ENCODE data around the gene SLC41A2.

Gene SLC41A2

DNA sequence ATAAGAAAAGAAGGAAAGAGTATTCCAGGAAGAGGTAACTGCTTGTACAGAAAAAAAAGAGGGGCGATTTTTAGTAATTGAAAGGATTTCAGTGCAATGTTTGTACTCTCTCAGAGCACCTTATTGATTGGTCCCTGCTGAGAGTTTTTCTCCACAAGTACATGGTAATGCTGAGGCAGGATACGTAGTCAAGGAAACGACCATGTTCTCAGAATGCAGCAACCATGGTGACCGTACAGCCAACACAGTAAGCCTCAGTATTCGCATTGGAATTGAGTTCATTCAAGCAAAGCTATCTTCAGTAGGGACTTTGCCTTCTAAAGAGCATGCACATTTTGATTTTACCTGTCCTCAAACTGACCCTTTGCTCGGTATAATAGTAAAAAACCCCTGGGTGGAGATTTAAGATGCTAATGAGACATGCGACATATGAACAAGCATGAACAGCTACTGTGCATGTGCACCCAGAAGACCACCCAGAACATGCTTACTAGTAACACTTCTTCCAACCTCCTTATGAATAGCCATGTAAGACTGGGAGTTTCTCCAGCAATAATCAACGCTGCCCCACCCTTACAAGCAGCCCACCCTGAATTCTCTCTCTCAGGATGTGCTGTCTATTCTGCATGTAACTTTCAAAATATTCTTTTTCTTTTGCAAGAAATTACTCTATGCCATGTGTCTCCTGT, 6.2 kb upstream of the SLC41A2 start:
- TF ChIP-seq EZH2phosphoT487 (IDR thresholded peaks at IDR 0.05; ENCODE audit: borderline replicate concordance, low read length) (no peak), CTCF (IDR thresholded peaks at IDR 0.05; ENCODE audit: low read depth, low read length, poor library complexity, severe bottlenecking) (no peak)
- Histone ChIP-seq H3K36me3 (ENCODE audit: control insufficient read depth, low read length) (no peaks in the 10 kb centered on the region), H3K4me3 (ENCODE audit: low read length) (no peak overlapping the region), H3K9me3 (ENCODE audit: control insufficient read depth, insufficient read depth, low read length) (no peaks in the 10 kb centered on the region), H3K4me2 (ENCODE audit: low read length) (no peak overlapping the region), H3F3A (ENCODE audit: control insufficient read depth, insufficient read depth) (no peaks in the 10 kb centered on the region), H3K27me3 (ENCODE audit: control insufficient read depth, low read length) (peaks cover 6% of the 10 kb centered on the region; the same call in 1 of the 2 replicates), H4K20me1 (ENCODE audit: control insufficient read depth, insufficient read depth, low read depth, low read length) (no peaks in the 10 kb centered on the region), H3K79me2 (ENCODE audit: control insufficient read depth, low read length) (no peaks in the 10 kb centered on the region), H3K27ac (ENCODE audit: low read depth, low read length) (no peak overlapping the region), H3K9me2 (replicated peaks; ENCODE audit: control insufficient read depth, low read length) (no peaks in the 10 kb centered on the region), H3K4me1 (ENCODE audit: control insufficient read depth, low read length) (peaks cover 24% of the 10 kb centered on the region)

GRCh38 chr12:104963757-104964156, 5.7 kb upstream of the SLC41A2 start:
- H3K27ac ChIP-seq (ENCODE audit: low read depth, low read length), result no peak overlapping the region
- no peaks in the 10 kb centered on the region for H3K79me2 ChIP-seq (ENCODE audit: control insufficient read depth, low read length)
- H3F3A ChIP-seq (ENCODE audit: control insufficient read depth, insufficient read depth), result no peaks in the 10 kb centered on the region
- TF ChIP-seq CTCF (IDR thresholded peaks at IDR 0.05; ENCODE audit: low read depth, low read length, poor library complexity, severe bottlenecking) (no peak), EZH2phosphoT487 (IDR thresholded peaks at IDR 0.05; ENCODE audit: borderline replicate concordance, low read length) (no peak)
- peaks cover 6% of the 10 kb centered on the region; the same call in 1 of the 2 replicates for H3K27me3 ChIP-seq (ENCODE audit: control insufficient read depth, low read length)
- H4K20me1 ChIP-seq (ENCODE audit: control insufficient read depth, insufficient read depth, low read depth, low read length), result no peaks in the 10 kb centered on the region
- no peak overlapping the region for H3K4me2 ChIP-seq (ENCODE audit: low read length)
- H3K4me3 ChIP-seq (ENCODE audit: low read length), result no peak overlapping the region
- no peaks in the 10 kb centered on the region for H3K36me3 ChIP-seq (ENCODE audit: control insufficient read depth, low read length)
- no peaks in the 10 kb centered on the region for H3K9me3 ChIP-seq (ENCODE audit: control insufficient read depth, insufficient read depth, low read length)
- peaks cover 28% of the 10 kb centered on the region for H3K4me1 ChIP-seq (ENCODE audit: control insufficient read depth, low read length)
- H3K9me2 ChIP-seq (replicated peaks; ENCODE audit: control insufficient read depth, low read length), result no peaks in the 10 kb centered on the region

GRCh38 chr12:104960464-104960863, 2.4 kb upstream of the SLC41A2 start:
- H3K4me3 ChIP-seq (ENCODE audit: low read length), result no peak overlapping the region
- H4K20me1 ChIP-seq (ENCODE audit: control insufficient read depth, insufficient read depth, low read depth, low read length), result no peaks in the 10 kb centered on the region
- peaks cover 16% of the 10 kb centered on the region for H3K27me3 ChIP-seq (ENCODE audit: control insufficient read depth, low read length)
- no peak overlapping the region for H3K4me2 ChIP-seq (ENCODE audit: low read length)
- H3K4me1 ChIP-seq (ENCODE audit: control insufficient read depth, low read length), result peaks cover 27% of the 10 kb centered on the region
- H3K36me3 ChIP-seq (ENCODE audit: control insufficient read depth, low read length), result no peaks in the 10 kb centered on the region
- H3F3A ChIP-seq (ENCODE audit: control insufficient read depth, insufficient read depth), result peaks cover 4% of the 10 kb centered on the region; the same call in 1 of the 2 replicates
- H3K79me2 ChIP-seq (ENCODE audit: control insufficient read depth, low read length), result no peaks in the 10 kb centered on the region
- H3K27ac ChIP-seq (ENCODE audit: low read depth, low read length), result no peak overlapping the region
- no peaks in the 10 kb centered on the region for H3K9me2 ChIP-seq (replicated peaks; ENCODE audit: control insufficient read depth, low read length)
- TF ChIP-seq EZH2phosphoT487 (IDR thresholded peaks at IDR 0.05; ENCODE audit: borderline replicate concordance, low read length) (no peak), CTCF (IDR thresholded peaks at IDR 0.05; ENCODE audit: low read depth, low read length, poor library complexity, severe bottlenecking) (no peak)
- H3K9me3 ChIP-seq (ENCODE audit: control insufficient read depth, insufficient read depth, low read length), result no peaks in the 10 kb centered on the region
